ENCODE results near the gene ZNF280C.

The ZNF280C gene

GRCh38 chrX:130268449-130269170 is at the start of gene ZNF280C:
Gene ZNF280C (minus strand): TSS chrX:130268899. CDS start chrX:130260449, 8,450 bp downstream.
- H3K4me3 ChIP-seq (ENCODE audit: low read length), result peak within 1 kb of the TSS; percentile 68
- peak; percentile 31 for TF ChIP-seq CTCF (IDR thresholded peaks at IDR 0.05; ENCODE audit: insufficient read depth, low read depth, low read length, missing control alignments)
- DNase-seq (ENCODE audit: low read depth), result peak; percentile 89

- no peak for TF ChIP-seq CTCF (IDR thresholded peaks at IDR 0.05; ENCODE audit: insufficient read depth, low read depth, low read length, missing control alignments)
- no peak overlapping the region for H3K4me3 ChIP-seq (ENCODE audit: low read length)
- DNase-seq (ENCODE audit: low read depth), result no peak
Observed at GRCh38 chrX:130304587-130305368, 36.1 kb upstream of the ZNF280C start.

GRCh38 chrX:130301977-130302376 is 33.3 kb upstream of the ZNF280C start:
- TF ChIP-seq CTCF (IDR thresholded peaks at IDR 0.05; ENCODE audit: insufficient read depth, low read depth, low read length, missing control alignments), result no peak
- no peak for DNase-seq (ENCODE audit: low read depth)

GRCh38 chrX:130301405-130301804 is 32.7 kb upstream of the ZNF280C start:
- DNase-seq (ENCODE audit: low read depth), result no peak
- no peak overlapping the region for H3K4me3 ChIP-seq (ENCODE audit: low read length)
- no peak for TF ChIP-seq CTCF (IDR thresholded peaks at IDR 0.05; ENCODE audit: insufficient read depth, low read depth, low read length, missing control alignments)

More at GRCh38 chrX:130301977-130302376, 33.3 kb upstream of the ZNF280C start:
- no peak overlapping the region for H3K4me3 ChIP-seq (ENCODE audit: low read length)

GRCh38 chrX:130300010-130300282 is 31.2 kb upstream of the ZNF280C start:
- H3K4me3 ChIP-seq (ENCODE audit: low read length), result no peak overlapping the region
- no peak for TF ChIP-seq CTCF (IDR thresholded peaks at IDR 0.05; ENCODE audit: insufficient read depth, low read depth, low read length, missing control alignments)
- DNase-seq (ENCODE audit: low read depth), result no peak

- no peak for DNase-seq (ENCODE audit: low read depth)
- no peak for TF ChIP-seq CTCF (IDR thresholded peaks at IDR 0.05; ENCODE audit: insufficient read depth, low read depth, low read length, missing control alignments)
- no peak overlapping the region for H3K4me3 ChIP-seq (ENCODE audit: low read length)
Observed at GRCh38 chrX:130299279-130300009, 30.7 kb upstream of the ZNF280C start.
